ENCODE data around the gene TBC1D3L. TPM values are rescaled to one million over a fixed set of nuclear protein-coding genes. Genes with fewer than 3 reads are reported as not detected.
"Not testable (repeated sequence)": the region's sequence is repeated elsewhere in the genome, so short reads cannot be mapped to it uniquely, and the experiment has no call there.

The TBC1D3L gene
- total RNA-seq = 10.7 and 12.8 TPM in 2 replicates
- 20.6 and 31.4 TPM in 2 replicates for polyA plus RNA-seq

DNA sequence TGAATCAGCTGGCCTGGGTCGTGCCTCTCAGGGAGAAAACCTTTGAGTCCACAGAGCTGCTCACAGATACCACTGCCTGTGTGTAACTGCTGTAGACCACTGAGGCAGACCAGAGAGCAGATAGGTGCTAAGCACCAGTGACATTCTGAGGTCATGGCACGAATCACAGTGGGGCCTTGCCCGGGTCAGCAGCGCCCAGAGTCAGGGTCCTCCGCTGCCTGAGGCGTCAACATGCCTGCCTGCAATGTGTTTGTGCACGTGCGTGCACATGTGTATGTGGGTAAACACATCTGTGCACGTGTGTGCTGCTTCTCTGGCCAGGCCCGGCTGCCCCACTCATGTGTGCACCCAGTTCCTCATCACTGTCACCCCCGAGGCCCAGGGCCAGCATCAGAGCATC is at the start of gene TBC1D3L:
TBC1D3L (minus strand) TSS at position 101 of the 400 bp plus-strand sequence. CDS start 1,540 bp downstream, outside the sequence.
- not testable (repeated sequence) for H3K27ac ChIP-seq; H2AFZ ChIP-seq; DNase-seq (ENCODE audit: low spot score); H3K4me3 ChIP-seq; H3K9me2 ChIP-seq (replicated peaks; ENCODE audit: insufficient read depth); H4K20me1 ChIP-seq (ENCODE audit: insufficient read depth, poor library complexity, severe bottlenecking); H3K4me1 ChIP-seq (ENCODE audit: insufficient read depth); H3K36me3 ChIP-seq (replicated peaks; ENCODE audit: insufficient read depth, low read depth); H3K4me2 ChIP-seq; H3K79me2 ChIP-seq; H3K27me3 ChIP-seq; H3K9me3 ChIP-seq (ENCODE audit: low read depth)
- WGBS (ENCODE audit: low lambda C conversion rate, missing lambda C conversion rate) = no CpG with 5 or more reads among the region's 11 CpGs

DNA sequence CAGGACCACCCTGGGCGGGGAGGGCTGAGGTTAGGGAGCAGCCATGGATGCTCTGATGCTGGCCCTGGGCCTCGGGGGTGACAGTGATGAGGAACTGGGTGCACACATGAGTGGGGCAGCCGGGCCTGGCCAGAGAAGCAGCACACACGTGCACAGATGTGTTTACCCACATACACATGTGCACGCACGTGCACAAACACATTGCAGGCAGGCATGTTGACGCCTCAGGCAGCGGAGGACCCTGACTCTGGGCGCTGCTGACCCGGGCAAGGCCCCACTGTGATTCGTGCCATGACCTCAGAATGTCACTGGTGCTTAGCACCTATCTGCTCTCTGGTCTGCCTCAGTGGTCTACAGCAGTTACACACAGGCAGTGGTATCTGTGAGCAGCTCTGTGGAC is 14.8 kb upstream of the TBC1D3L start, which contains the start of gene TBC1D3D:
TBC1D3D (plus strand) TSS at position 301 of the 400 bp plus-strand sequence. CDS start 1,585 bp downstream, outside the sequence.
- not testable (repeated sequence) for H3K27me3 ChIP-seq; H3K4me1 ChIP-seq (ENCODE audit: insufficient read depth); H4K20me1 ChIP-seq (ENCODE audit: insufficient read depth, poor library complexity, severe bottlenecking); H3K9me3 ChIP-seq (ENCODE audit: low read depth); H3K27ac ChIP-seq; H3K79me2 ChIP-seq; H3K36me3 ChIP-seq (replicated peaks; ENCODE audit: insufficient read depth, low read depth); H3K9me2 ChIP-seq (replicated peaks; ENCODE audit: insufficient read depth); H2AFZ ChIP-seq; DNase-seq (ENCODE audit: low spot score); H3K4me2 ChIP-seq; H3K4me3 ChIP-seq
- no CpG with 5 or more reads among the region's 11 CpGs for WGBS (ENCODE audit: low lambda C conversion rate, missing lambda C conversion rate)

Small RNA genes lying within 50 kb of the gene (small RNA-seq; reads per million reads assigned to genes)
- gene RF00001 = not detected

Other genes with a start within 250 kb of the TBC1D3L start
- 5.7 and 8.8 TPM in 2 replicates for gene HNF1B, start 244.0 kb downstream of the TBC1D3L start, total RNA-seq
- gene HNF1B, start 244.0 kb downstream of the TBC1D3L start, polyA plus RNA-seq = 18.2 and 19.6 TPM in 2 replicates
- gene TBC1D3K, start 64.6 kb downstream of the TBC1D3L start, total RNA-seq = not detected in 2 replicates
- gene TBC1D3K, start 64.6 kb downstream of the TBC1D3L start, polyA plus RNA-seq = not detected in 2 replicates
- gene TBC1D3D, start 14.9 kb upstream of the TBC1D3L start, total RNA-seq = not detected in 2 replicates
- 0.08 and 0.15 TPM in 2 replicates for gene TBC1D3D, start 14.9 kb upstream of the TBC1D3L start, polyA plus RNA-seq
- not detected in 2 replicates for gene TBC1D3C, start 79.6 kb upstream of the TBC1D3L start, total RNA-seq
- gene TBC1D3C, start 79.6 kb upstream of the TBC1D3L start, polyA plus RNA-seq = not detected in 2 replicates
- gene TBC1D3E, start 138.9 kb upstream of the TBC1D3L start, total RNA-seq = not detected in 2 replicates
- gene TBC1D3E, start 138.9 kb upstream of the TBC1D3L start, polyA plus RNA-seq = not detected in 2 replicates
- gene TBC1D3, start 203.5 kb upstream of the TBC1D3L start, total RNA-seq = not detected in 2 replicates
- gene TBC1D3, start 203.5 kb upstream of the TBC1D3L start, polyA plus RNA-seq = not detected in 2 replicates